H9 (cell line): Measurements from ENCODE around the gene GLRA3. TPM values are rescaled to one million over a fixed set of nuclear protein-coding genes. Genes with fewer than 3 reads are reported as not detected.
A peak's percentile ranks its signal among the peaks of the same experiment; 100 is the strongest.

Experiments used
- DNase-seq: peaks from one replicate; pipeline ENCODE4 v3.0.0-alpha.2; 2017
- H2AFZ ChIP-seq: one replicate; pipeline ENCODE4 v1.6.1; 2013; ENCODE audit warnings: mild to moderate bottlenecking, low read length, control low read depth, moderate library complexity
- H2AK5ac ChIP-seq: 2 replicates; pipeline ENCODE4 v1.6.1; 2013; ENCODE audit warnings: low read length, control low read depth, mixed read lengths; ENCODE audit not compliant: insufficient read length
- H2BK120ac ChIP-seq: one replicate; pipeline ENCODE4 v1.6.1; 2013; ENCODE audit warnings: low read depth, mild to moderate bottlenecking, low read length, control low read depth, inconsistent platforms; ENCODE audit not compliant: poor library complexity, severe bottlenecking
- H2BK12ac ChIP-seq: 2 replicates; pipeline ENCODE4 v1.6.1; 2013; ENCODE audit warnings: low read length, control low read depth, mixed read lengths, low read depth; ENCODE audit not compliant: insufficient read length
- H2BK15ac ChIP-seq: 2 replicates; pipeline ENCODE4 v1.6.1; 2013; ENCODE audit warnings: low read depth, low read length, control low read depth
- H2BK20ac ChIP-seq: one replicate; pipeline ENCODE4 v1.6.1; 2013; ENCODE audit warnings: low read depth, mild to moderate bottlenecking, low read length, control low read depth, inconsistent platforms; ENCODE audit not compliant: poor library complexity, severe bottlenecking
- H2BK5ac ChIP-seq: 2 replicates; pipeline ENCODE4 v1.6.1; 2013; ENCODE audit warnings: low read length, control low read depth, mixed read lengths; ENCODE audit not compliant: insufficient read length
- H3K14ac ChIP-seq: 2 replicates; pipeline ENCODE4 v1.6.1; 2013; ENCODE audit warnings: low read length, control low read depth; ENCODE audit not compliant: insufficient read depth
- H3K18ac ChIP-seq: 2 replicates; pipeline ENCODE4 v1.6.1; 2013; ENCODE audit warnings: low read depth, mild to moderate bottlenecking, mixed read lengths, low read length, control low read depth; ENCODE audit not compliant: insufficient read length
- H3K23ac ChIP-seq: 2 replicates; pipeline ENCODE4 v1.6.1; 2013; ENCODE audit warnings: low read length, control low read depth, mixed read lengths, low read depth; ENCODE audit not compliant: insufficient read length
- H3K23me2 ChIP-seq: 2 replicates; pipeline ENCODE4 v1.6.1; 2013; ENCODE audit warnings: low read depth, mild to moderate bottlenecking, mixed read lengths, low read length, control low read depth; ENCODE audit not compliant: insufficient read length, poor library complexity, severe bottlenecking
- H3K27ac ChIP-seq: 2 replicates; pipeline ENCODE4 v1.5.1; 2013; ENCODE audit warnings: low read length, control low read depth, mixed read lengths, low read depth; ENCODE audit not compliant: insufficient read length
- H3K27me3 ChIP-seq: 2 replicates; pipeline ENCODE4 v1.6.1; 2013; ENCODE audit warnings: low read length, control low read depth, inconsistent platforms; ENCODE audit not compliant: insufficient read depth
- H3K4ac ChIP-seq: 2 replicates; pipeline ENCODE4 v1.6.1; 2013; ENCODE audit warnings: low read depth, mild to moderate bottlenecking, control low read depth, inconsistent platforms, low read length, moderate library complexity
- H3K4me1 ChIP-seq: 2 replicates; pipeline ENCODE4 v1.6.1; 2013; ENCODE audit warnings: low read length, control low read depth, inconsistent platforms; ENCODE audit not compliant: insufficient read depth
- H3K4me2 ChIP-seq: 2 replicates; pipeline ENCODE4 v1.6.1; 2013; ENCODE audit warnings: low read length, control low read depth, mixed read lengths; ENCODE audit not compliant: insufficient read length, insufficient read depth
- H3K56ac ChIP-seq: 2 replicates; pipeline ENCODE4 v1.6.1; 2013; ENCODE audit warnings: low read depth, mild to moderate bottlenecking, mixed read lengths, low read length, control low read depth; ENCODE audit not compliant: insufficient read length
- H3K79me1 ChIP-seq: 2 replicates; pipeline ENCODE4 v1.6.1; 2013; ENCODE audit warnings: low read depth, mild to moderate bottlenecking, moderate library complexity, low read length, control low read depth, inconsistent platforms; ENCODE audit not compliant: insufficient read depth, poor library complexity, severe bottlenecking
- H3K79me2 ChIP-seq: 2 replicates; pipeline ENCODE4 v1.6.1; 2013; ENCODE audit warnings: low read length, control low read depth, inconsistent platforms; ENCODE audit not compliant: insufficient read depth
- H3K9ac ChIP-seq: 2 replicates; pipeline ENCODE4 v1.6.1; 2013; ENCODE audit warnings: low read length, control low read depth, mixed read lengths; ENCODE audit not compliant: insufficient read length; ENCODE audit errors: extremely low read depth
- H3K9me3 ChIP-seq: one replicate; pipeline ENCODE4 v1.6.1; 2013; ENCODE audit warnings: low read depth, low read length, inconsistent platforms; ENCODE audit not compliant: control insufficient read depth
- H3T11ph ChIP-seq: one replicate; pipeline ENCODE4 v1.6.1; 2013; ENCODE audit warnings: mild to moderate bottlenecking, low read length, control low read depth, inconsistent platforms
- H4K20me1 ChIP-seq: one replicate; pipeline ENCODE4 v1.6.1; 2013; ENCODE audit not compliant: control insufficient read depth, insufficient read length, insufficient read depth
- H4K5ac ChIP-seq: 2 replicates; pipeline ENCODE4 v1.6.1; 2013; ENCODE audit warnings: low read depth, mild to moderate bottlenecking, mixed read lengths, low read length, control low read depth; ENCODE audit not compliant: insufficient read length
- H4K8ac ChIP-seq: replicated peaks from 2 replicates; pipeline ENCODE4 v1.6.1; 2013; ENCODE audit warnings: low read length, control low read depth, mixed read lengths, low read depth; ENCODE audit not compliant: insufficient read length
- H4K91ac ChIP-seq: 2 replicates; pipeline ENCODE4 v1.6.1; 2013; ENCODE audit warnings: low read depth, mild to moderate bottlenecking, moderate library complexity, mixed read lengths, low read length, control low read depth; ENCODE audit not compliant: insufficient read length
- H3K27ac Mint-ChIP-seq, 3 experiments: 2 replicates in 2 of 3; 3 replicates in 1 of 3; pipeline ENCODE4 v1.8.0; 2020 to 2021; ENCODE audit warnings: mixed read lengths in 3 of 3, mild to moderate bottlenecking in 1 of 3, moderate library complexity in 1 of 3
- H3K27me3 Mint-ChIP-seq: 2 replicates; pipeline ENCODE4 v1.8.0; 2021; ENCODE audit warnings: low read depth, mild to moderate bottlenecking, moderate library complexity, mixed read lengths
- H3K36me3 Mint-ChIP-seq, 3 experiments: 2 replicates in 2 of 3; 3 replicates in 1 of 3; pipeline ENCODE4 v1.8.0; 2020 to 2021; ENCODE audit warnings: low read depth in 3 of 3, mixed read lengths in 3 of 3; ENCODE audit not compliant: insufficient read depth in 1 of 3
- H3K4me1 Mint-ChIP-seq, 2 experiments: 2 replicates each; pipeline ENCODE4 v1.8.0; 2020; ENCODE audit warnings: mixed read lengths in 2 of 2
- H3K4me3 Mint-ChIP-seq, 2 experiments: 2 replicates in 1 of 2; 3 replicates in 1 of 2; pipeline ENCODE4 v1.8.0; 2020 to 2021; ENCODE audit warnings: mild to moderate bottlenecking in 2 of 2, mixed read lengths in 2 of 2, moderate library complexity in 1 of 2
- H3K9me3 Mint-ChIP-seq, 2 experiments: 2 replicates in 1 of 2; 3 replicates in 1 of 2; pipeline ENCODE4 v1.8.0; 2020; ENCODE audit warnings: mild to moderate bottlenecking in 2 of 2, mixed read lengths in 2 of 2, moderate library complexity in 1 of 2
- CTCF ChIP-seq: fragments of 200-600 bp; sonication (generic); conservative IDR thresholded peaks from 3 replicates; pipeline ENCODE4 v1.8.0; 2021; ENCODE audit warnings: antibody characterized with exemption, mild to moderate bottlenecking
- whole genome bisulfite sequencing: extraction: QIAGEN DNeasy Blood & Tissue Kit; methylation state at CpG from one replicate; pipeline ENCODE4 v1.1.7; 2013; ENCODE audit warnings: missing lambda C conversion rate, low lambda C conversion rate, mixed read lengths; ENCODE audit not compliant: insufficient read length; ENCODE audit errors: extremely low coverage; 5-methylcytosine and 5-hydroxymethylcytosine counted together
- total RNA-seq: library from RNA; stranded (reverse); gene quantifications from 2 replicates; pipeline ENCODE4 v1.2.1, GENCODE V29; 2021

Gene GLRA3
- total RNA-seq, 1 experiment from 2014 or later, result 0.09 TPM

- no peaks in the 10 kb centered on the region for H3K4me1 ChIP-seq
- H3K27me3 Mint-ChIP-seq, result no peaks in the 10 kb centered on the region
- H2BK20ac ChIP-seq, result no peak overlapping the region
- no peak overlapping the region for H3K56ac ChIP-seq
- no peaks in the 10 kb centered on the region for H3K27me3 ChIP-seq
- peaks cover 5% of the 10 kb centered on the region in 2 experiments; a peak in 3 of 4 replicates for H3K4me1 Mint-ChIP-seq
- no peak overlapping the region for H3K4ac ChIP-seq
- no peak overlapping the region for H3K4me3 Mint-ChIP-seq
- H4K8ac ChIP-seq, result no peak overlapping the region
- H4K20me1 ChIP-seq, result no peaks in the 10 kb centered on the region
- no peak overlapping the region for H2BK5ac ChIP-seq
- no peaks in the 10 kb centered on the region for H3K23me2 ChIP-seq
- no peak overlapping the region for H3K14ac ChIP-seq
- H3K79me2 ChIP-seq, result no peaks in the 10 kb centered on the region
- H3K27ac Mint-ChIP-seq, result no peak overlapping the region
- H4K91ac ChIP-seq, result no peak overlapping the region
- no peak overlapping the region for H2BK15ac ChIP-seq
- no peak overlapping the region for H3K4me2 ChIP-seq
- H3K79me1 ChIP-seq, result no peaks in the 10 kb centered on the region
- no peak overlapping the region for H3K23ac ChIP-seq
- no peak overlapping the region for H2AK5ac ChIP-seq
- DNase-seq, result no peak
- H3K9ac ChIP-seq, result no peak overlapping the region
- H3K18ac ChIP-seq, result no peak overlapping the region
- H3T11ph ChIP-seq, result no peak overlapping the region
- no peaks in the 10 kb centered on the region for H3K9me3 Mint-ChIP-seq
- no peaks in the 10 kb centered on the region for H3K9me3 ChIP-seq
- H3K27ac ChIP-seq, result no peak overlapping the region
- no peak overlapping the region for H2AFZ ChIP-seq
- WGBS, result no CpG with 5 or more reads among the region's 7 CpGs
- H2BK120ac ChIP-seq, result no peak overlapping the region
- no peaks in the 10 kb centered on the region for H3K36me3 Mint-ChIP-seq
- H2BK12ac ChIP-seq, result no peak overlapping the region
- no peak overlapping the region for H4K5ac ChIP-seq
- TF ChIP-seq CTCF, result peak; percentile 82
Measured at GRCh38 chr4:174764105-174764729, 64.8 kb downstream of the GLRA3 start.
